ACHN (cell line): ENCODE results near the gene CDT1.

Source experiments
- DNase-seq: peaks from one replicate; pipeline ENCODE4 v3.0.0-alpha.2; 2015
- in situ Hi-C: cut with HindIII; loops from 2 replicates; pipeline ENCODE4 v1.10.0; 2017; ENCODE audit warnings: low sequenced_read_pairs, low pct_ligation_motif_present, low pct_unique_long_range_greater_than_20kb

The CDT1 gene

GRCh38 chr16:88803264-88803987 is at the start of gene CDT1:
Gene CDT1, plus strand, starts transcription at chr16:88803789. Its CDS starts 43 bp downstream, at chr16:88803832.
- in situ Hi-C loops: no loop called here
- DNase-seq: peak; percentile 85

GRCh38 chr16:88754109-88754911 is 49.3 kb upstream of the CDT1 start:
- DNase-seq: no peak
- in situ Hi-C loops: loop anchor here (25.0 kb wide), 1 partner anchor 108 kb away; the partner anchor contains the start of genes GALNS, PABPN1L and TRAPPC2L

GRCh38 chr16:88754912-88755744 is 48.5 kb upstream of the CDT1 start:
- in situ Hi-C loops: loop anchor here (25.0 kb wide), 1 partner anchor 107 kb away; the partner anchor contains the start of genes GALNS, PABPN1L and TRAPPC2L
- peak; percentile 81 for DNase-seq

- in situ Hi-C loops: loop anchor here (25.0 kb wide), 1 partner anchor 106 kb away; the partner anchor contains the start of genes GALNS, PABPN1L and TRAPPC2L
- DNase-seq: no peak
Measured at GRCh38 chr16:88755745-88756443, 47.7 kb upstream of the CDT1 start.

- peak; percentile 68 for DNase-seq
- in situ Hi-C loops: loop anchor here (25.0 kb wide), 1 partner anchor 104 kb away; the partner anchor contains the start of genes GALNS, PABPN1L and TRAPPC2L
Measured at GRCh38 chr16:88758227-88758943, 45.2 kb upstream of the CDT1 start.

- DNase-seq: no peak
- in situ Hi-C loops: loop anchor here (25.0 kb wide), 1 partner anchor 103 kb away; the partner anchor contains the start of genes GALNS, PABPN1L and TRAPPC2L
Measured at GRCh38 chr16:88758944-88759244, 44.7 kb upstream of the CDT1 start.

- no peak for DNase-seq
- in situ Hi-C loops: loop anchor here (25.0 kb wide), 1 partner anchor 103 kb away; the partner anchor contains the start of genes GALNS, PABPN1L and TRAPPC2L
Measured at GRCh38 chr16:88759245-88759975, 44.2 kb upstream of the CDT1 start.

- in situ Hi-C loops: loop anchor here (25.0 kb wide), 1 partner anchor 102 kb away; the partner anchor contains the start of genes GALNS, PABPN1L and TRAPPC2L
- DNase-seq: no peak
Measured at GRCh38 chr16:88759976-88760350, 43.6 kb upstream of the CDT1 start.

- no peak for DNase-seq
- in situ Hi-C loops: loop anchor here (25.0 kb wide), 1 partner anchor 102 kb away; the partner anchor contains the start of genes GALNS, PABPN1L and TRAPPC2L
Measured at GRCh38 chr16:88760424-88761142, 43.0 kb upstream of the CDT1 start.

GRCh38 chr16:88761143-88761534 is 42.5 kb upstream of the CDT1 start:
- DNase-seq: no peak
- in situ Hi-C loops: loop anchor here (25.0 kb wide), 1 partner anchor 101 kb away; the partner anchor contains the start of genes GALNS, PABPN1L and TRAPPC2L

- in situ Hi-C loops: loop anchor here (25.0 kb wide), 1 partner anchor 100 kb away; the partner anchor contains the start of genes GALNS, PABPN1L and TRAPPC2L
- DNase-seq: no peak
Measured at GRCh38 chr16:88761830-88762229, 41.8 kb upstream of the CDT1 start.

- in situ Hi-C loops: loop anchor here (25.0 kb wide), 1 partner anchor 100 kb away; the partner anchor contains the start of genes GALNS, PABPN1L and TRAPPC2L
- DNase-seq: no peak
Measured at GRCh38 chr16:88762258-88762870, 41.2 kb upstream of the CDT1 start.

- in situ Hi-C loops: loop anchor here (25.0 kb wide), 1 partner anchor 99 kb away; the partner anchor contains the start of genes GALNS, PABPN1L and TRAPPC2L
- no peak for DNase-seq
Measured at GRCh38 chr16:88762941-88763340, 40.6 kb upstream of the CDT1 start.

- in situ Hi-C loops: loop anchor here (25.0 kb wide), 1 partner anchor 99 kb away; the partner anchor contains the start of genes GALNS, PABPN1L and TRAPPC2L
- DNase-seq: no peak
Measured at GRCh38 chr16:88763502-88764053, 40.0 kb upstream of the CDT1 start.

- no peak for DNase-seq
- in situ Hi-C loops: loop anchor here (25.0 kb wide), 1 partner anchor 98 kb away; the partner anchor contains the start of genes GALNS, PABPN1L and TRAPPC2L
Measured at GRCh38 chr16:88764080-88764479, 39.5 kb upstream of the CDT1 start.
